SK-N-SH (cell line): ENCODE measurements around the gene STYK1. TPM values are rescaled to one million over a fixed set of nuclear protein-coding genes. Genes with fewer than 3 reads are reported as not detected.

Experiments
- CTCF ChIA-PET: fragments of 300-600, 350-600 bp; formaldehyde crosslinking; extraction: SDS; loops from one replicate; lab custom pipeline; 2021; lab: Yijun Ruan, JAX
- POLR2A ChIA-PET: fragments of 350-600 bp; sonication (Branson Sonifier 250); formaldehyde crosslinking; extraction: SDS; loops from one replicate; lab custom pipeline; 2020; ENCODE audit warnings: antibody characterized with exemption, inconsistent platforms; lab: Yijun Ruan, JAX
- DNase-seq: peaks from one replicate; pipeline ENCODE4 v3.0.0; 2012
- H2AFZ ChIP-seq: fragments of 200-600 bp; sonication (generic); 2 replicates; pipeline ENCODE4 v1.8.1; 2016; ENCODE audit warnings: antibody characterized with exemption, mild to moderate bottlenecking, low read depth
- H3F3A ChIP-seq: fragments of 200-600 bp; sonication (generic); replicated peaks from 2 replicates; pipeline ENCODE3; 2016; ENCODE audit warnings: antibody characterized with exemption, mild to moderate bottlenecking; ENCODE audit not compliant: insufficient read depth
- H3K27ac ChIP-seq, 2 experiments: fragments of 200-500 bp in 1 of 2; fragments of 200-600 bp in 1 of 2; sonication (Bioruptor generic) in 1 of 2; sonication (generic), shearing (Covaris generic) in 1 of 2; 2 replicates each; pipeline versions ENCODE4 v1.5.1 to v1.6.1; 2014 to 2016; ENCODE audit warnings: low read depth in 2 of 2, inconsistent platforms in 1 of 2, low read length in 1 of 2, mild to moderate bottlenecking in 1 of 2, mixed read lengths in 1 of 2
- H3K27me3 ChIP-seq: fragments of 200-600 bp; sonication (generic), shearing (Covaris generic); 2 replicates; pipeline ENCODE4 v1.6.1; 2016; ENCODE audit warnings: mixed run types; ENCODE audit not compliant: insufficient read depth
- H3K36me3 ChIP-seq, 2 experiments: fragments of 200-500 bp in 1 of 2; fragments of 200-600 bp in 1 of 2; sonication (Bioruptor generic) in 1 of 2; sonication (generic) in 1 of 2; replicated peaks in 1 of 2; 2 replicates each; pipeline versions ENCODE3 to v1.5.1; 2014 to 2016; ENCODE audit warnings: low read length in 1 of 2, mild to moderate bottlenecking in 1 of 2; ENCODE audit not compliant: insufficient read depth in 2 of 2, control insufficient read depth in 1 of 2
- H3K4me1 ChIP-seq, 2 experiments: fragments of 200-500 bp in 1 of 2; fragments of 200-600 bp in 1 of 2; sonication (Bioruptor generic) in 1 of 2; sonication (generic), shearing (Covaris generic) in 1 of 2; 2 replicates each; pipeline versions ENCODE4 v1.5.1 to v1.6.1; 2014 to 2016; ENCODE audit warnings: low read depth in 1 of 2, low read length in 1 of 2, mixed run types in 1 of 2; ENCODE audit not compliant: insufficient read depth in 2 of 2, control insufficient read depth in 1 of 2
- H3K4me2 ChIP-seq: fragments of 200-600 bp; sonication (generic), shearing (Covaris generic); 2 replicates; pipeline ENCODE4 v1.6.1; 2017; ENCODE audit warnings: mixed run types
- H3K4me3 ChIP-seq, 2 experiments: fragments of 200-500 bp in 1 of 2; fragments of 200-600 bp in 1 of 2; sonication (Bioruptor generic) in 1 of 2; sonication (generic), shearing (Covaris generic) in 1 of 2; 2 replicates each; pipeline versions ENCODE4 v1.5.1 to v1.8.1; 2014 to 2016; ENCODE audit warnings: low read depth in 2 of 2, inconsistent platforms in 1 of 2, low read length in 1 of 2, mild to moderate bottlenecking in 1 of 2, mixed read lengths in 1 of 2, moderate library complexity in 1 of 2
- H3K79me2 ChIP-seq: fragments of 200-600 bp; sonication (generic); 2 replicates; pipeline ENCODE4 v1.8.1; 2017; ENCODE audit warnings: mild to moderate bottlenecking; ENCODE audit not compliant: insufficient read depth
- H3K9ac ChIP-seq: fragments of 200-600 bp; sonication (generic); 2 replicates; pipeline ENCODE4 v1.6.1; 2017; ENCODE audit warnings: mixed run types
- H3K9me2 ChIP-seq: fragments of 200-600 bp; sonication (generic); 2 replicates; pipeline ENCODE4 v1.6.1; 2017; ENCODE audit warnings: mixed run types
- H3K9me3 ChIP-seq: fragments of 200-600 bp; sonication (generic); 2 replicates; pipeline ENCODE4 v1.6.1; 2017; ENCODE audit warnings: mixed run types, mild to moderate bottlenecking, moderate library complexity
- H4K20me1 ChIP-seq: fragments of 200-600 bp; sonication (generic); 2 replicates; pipeline ENCODE4 v1.6.1; 2017; ENCODE audit warnings: mild to moderate bottlenecking, mixed run types; ENCODE audit not compliant: insufficient read depth
- CHD2 ChIP-seq: fragments of 150-350 bp; IDR thresholded peaks from 2 replicates; pipeline ENCODE4 v1.6.1; 2018; ENCODE audit warnings: low read length; ENCODE audit not compliant: partially characterized antibody
- ELF1 ChIP-seq: IDR thresholded peaks from 2 replicates; pipeline ENCODE4 v1.4.0; 2012
- EP300 ChIP-seq, 2 experiments: IDR thresholded peaks; 2 replicates each; pipeline versions ENCODE4 v1.4.0 to v1.6.1; 2012; ENCODE audit warnings: borderline replicate concordance in 1 of 2, low read depth in 1 of 2, low read length in 1 of 2
- FOXM1 ChIP-seq: IDR thresholded peaks from 2 replicates; pipeline ENCODE4 v1.4.0; 2012; ENCODE audit warnings: low read depth, mild to moderate bottlenecking
- JUND ChIP-seq: IDR thresholded peaks from 2 replicates; pipeline ENCODE4 v1.4.0; 2012
- PBX3 ChIP-seq: IDR thresholded peaks from 2 replicates; pipeline ENCODE4; 2012
- RXRA ChIP-seq: IDR thresholded peaks from 2 replicates; pipeline ENCODE4 v1.4.0; 2012; ENCODE audit warnings: low read depth, mild to moderate bottlenecking, borderline replicate concordance
- TAF1 ChIP-seq: IDR thresholded peaks from 2 replicates; pipeline ENCODE4 v1.6.1; 2012; ENCODE audit warnings: low read depth, mild to moderate bottlenecking, low read length, moderate library complexity, borderline replicate concordance
- TCF12 ChIP-seq: IDR thresholded peaks from 2 replicates; pipeline ENCODE4 v1.4.0; 2012
- USF1 ChIP-seq: IDR thresholded peaks from 2 replicates; pipeline ENCODE4 v1.4.0; 2012; ENCODE audit warnings: low read depth, borderline replicate concordance
- YY1 ChIP-seq: IDR thresholded peaks from 2 replicates; pipeline ENCODE4 v1.4.0; 2012; ENCODE audit warnings: low read depth, mild to moderate bottlenecking
- ZBTB33 ChIP-seq: IDR thresholded peaks from 2 replicates; pipeline ENCODE4 v1.4.0; 2012; ENCODE audit warnings: low read depth, borderline replicate concordance
- WGBS: methylation state at CpG from one replicate; pipeline ENCODE4 v1.1.6; 2017; ENCODE audit warnings: low lambda C conversion rate; 5-methylcytosine and 5-hydroxymethylcytosine counted together
- polyA plus RNA-seq, 3 experiments: library from polyadenylated mRNA; depleted of rRNA; stranded (reverse); fragments of >200 nt; gene quantifications; 2 replicates each; pipeline ENCODE4 v1.2.3, GENCODE V29; 2012

STYK1 gene
- polyA plus RNA-seq, 1 of the 3 experiments (the other 2 are of a cell fraction), result not detected

- TF ChIP-seq PBX3 (peak; percentile 78), CHD2 (no peak), EP300 (IDR thresholded peaks at IDR 0.05; ENCODE audit: borderline replicate concordance in 1 of 2, low read depth in 1 of 2, low read length in 1 of 2) (peak in 1 of 2 experiments; percentile 62; a peak in 2 of 4 replicates), ELF1 (no peak), TCF12 (peak; percentile 48; the same call in 1 of the 2 replicates), ZBTB33 (no peak), RXRA (no peak)
These were observed 55.4 kb downstream of the STYK1 start (continued) for GRCh38 chr12:10618338-10618987.

GRCh38 chr12:10617863-10618262 is 56.0 kb downstream of the STYK1 start:
- POLR2A ChIA-PET, result no interaction called here
- peak overlapping the region; percentile 33; the same call in 1 of the 2 replicates for H3K9ac ChIP-seq

More at GRCh38 chr12:10617863-10618262, 56.0 kb downstream of the STYK1 start:
- 0 out of 4 replicates have a peak overlapping the region, but pooled peaks of 1 of the 2 experiments have one; percentile 1 for H3K4me3 ChIP-seq
- H3K9me2 ChIP-seq, result no peaks in the 10 kb centered on the region
- H3K36me3 ChIP-seq, result no peaks in the 10 kb centered on the region
- peak overlapping the region; percentile 41 for H2AFZ ChIP-seq
- peak overlapping the region in 1 of 2 experiments; percentile 70; a peak in 2 of 4 replicates for H3K27ac ChIP-seq
- no peaks in the 10 kb centered on the region for H3K27me3 ChIP-seq
- 47% methylated on average over 6 of the region's 6 CpGs for WGBS
- peak overlapping the region; percentile 39; the same call in 1 of the 2 replicates for H3K4me2 ChIP-seq
- DNase-seq, result no peak
- H3F3A ChIP-seq, result peaks cover 9% of the 10 kb centered on the region
- no peaks in the 10 kb centered on the region for H4K20me1 ChIP-seq
- CTCF ChIA-PET, result no interaction called here
- no peaks in the 10 kb centered on the region; a peak in 3 of 4 replicates for H3K4me1 ChIP-seq
- no peak for TF ChIP-seq TAF1
- TF ChIP-seq USF1, result no peak
- TF ChIP-seq EP300 (IDR thresholded peaks at IDR 0.05; ENCODE audit: borderline replicate concordance in 1 of 2, low read depth in 1 of 2, low read length in 1 of 2), result no peak
- TF ChIP-seq YY1, result no peak
- no peak for TF ChIP-seq ELF1
- no peak for TF ChIP-seq JUND
- TF ChIP-seq FOXM1, result no peak
- no peaks in the 10 kb centered on the region for H3K9me3 ChIP-seq
- H3K79me2 ChIP-seq, result peaks cover 5% of the 10 kb centered on the region
